ENCODE data around the gene LRRK1.

Gene LRRK1

DNA sequence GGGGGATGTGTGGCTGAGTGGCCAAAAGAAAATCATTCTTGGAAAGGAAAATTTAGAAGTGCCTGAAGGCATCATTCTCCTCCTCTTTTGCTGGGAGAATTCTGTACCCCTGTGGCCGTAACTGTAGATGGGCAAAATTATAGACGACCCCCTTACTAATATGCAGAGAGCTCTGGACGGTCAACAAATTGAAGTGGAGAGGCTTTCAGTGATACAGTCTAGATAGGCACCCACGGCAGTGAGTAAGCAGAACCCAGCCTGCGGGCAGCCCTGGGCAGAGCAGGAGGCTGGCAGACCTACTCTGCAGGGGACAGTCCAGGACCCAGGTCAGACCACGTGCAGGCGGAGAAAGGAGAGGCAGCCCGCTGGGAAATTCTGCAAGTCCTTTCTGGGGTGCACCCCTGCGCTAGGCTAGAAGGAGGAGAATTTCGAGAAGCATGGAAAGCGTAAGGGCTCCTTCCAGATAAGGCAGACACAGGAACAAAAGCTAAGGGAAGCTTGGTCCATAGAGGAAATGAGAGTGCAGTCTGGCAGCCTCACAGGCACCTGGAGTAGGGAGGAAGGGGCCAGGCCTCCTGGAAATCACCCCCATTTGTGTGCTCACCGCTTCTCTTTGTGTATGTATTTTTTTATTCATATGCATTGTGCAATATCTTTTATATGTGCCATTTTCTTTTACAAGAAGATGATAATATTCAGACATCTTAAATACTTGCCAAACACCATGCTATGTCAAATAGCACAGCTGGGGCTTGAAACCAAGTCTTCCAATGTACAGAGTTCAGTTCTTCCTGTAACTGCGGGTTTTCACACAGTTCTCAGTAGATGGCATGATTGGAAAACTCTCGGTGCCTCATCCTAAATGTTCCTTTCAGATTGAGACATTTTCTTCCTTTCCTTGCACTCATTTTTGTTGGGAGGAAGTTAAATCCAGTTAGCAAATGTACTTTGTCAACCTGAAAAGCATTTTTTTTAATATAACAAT, 40.2 kb downstream of the LRRK1 start:
- H3K4me3 ChIP-seq: no peak overlapping the region
- H3K36me3 ChIP-seq (ENCODE audit: insufficient read depth, low read length): no peaks in the 10 kb centered on the region
- DNase-seq (ENCODE audit: low read depth, low spot score): no peak
- H3K9ac ChIP-seq (ENCODE audit: insufficient read length): no peak overlapping the region
- H3K9me3 ChIP-seq (ENCODE audit: low read depth, low read length): no peaks in the 10 kb centered on the region
- no peak overlapping the region for H3K27ac ChIP-seq
- TF ChIP-seq POLR2AphosphoS5 (IDR thresholded peaks at IDR 0.05; ENCODE audit: borderline replicate concordance, low read depth, low read length) (no peak), EZH2 (IDR thresholded peaks at IDR 0.05) (no peak), FOXP2 (optimal IDR thresholded peaks at IDR 0.05; ENCODE audit: control extremely low read depth, extremely low read length, insufficient read depth) (no peak)

GRCh38 chr15:100966997-100967396, 47.8 kb downstream of the LRRK1 start:
- TF ChIP-seq EZH2 (IDR thresholded peaks at IDR 0.05) (no peak), POLR2AphosphoS5 (IDR thresholded peaks at IDR 0.05; ENCODE audit: borderline replicate concordance, low read depth, low read length) (no peak), FOXP2 (optimal IDR thresholded peaks at IDR 0.05; ENCODE audit: control extremely low read depth, extremely low read length, insufficient read depth) (no peak)
- no peak for DNase-seq (ENCODE audit: low read depth, low spot score)
- H3K4me3 ChIP-seq: no peak overlapping the region
- no peak overlapping the region for H3K9ac ChIP-seq (ENCODE audit: insufficient read length)
- H3K27ac ChIP-seq: no peak overlapping the region
- H3K36me3 ChIP-seq (ENCODE audit: insufficient read depth, low read length): no peaks in the 10 kb centered on the region
- no peaks in the 10 kb centered on the region for H3K9me3 ChIP-seq (ENCODE audit: low read depth, low read length)

GRCh38 chr15:100968050-100968966, 49.2 kb downstream of the LRRK1 start:
- Histone ChIP-seq H3K4me3 (no peak overlapping the region), H3K9me3 (ENCODE audit: low read depth, low read length) (no peaks in the 10 kb centered on the region), H3K36me3 (ENCODE audit: insufficient read depth, low read length) (no peaks in the 10 kb centered on the region), H3K27ac (no peak overlapping the region), H3K9ac (ENCODE audit: insufficient read length) (no peak overlapping the region)
- TF ChIP-seq EZH2 (IDR thresholded peaks at IDR 0.05): no peak
- no peak for DNase-seq (ENCODE audit: low read depth, low spot score)

- TF ChIP-seq FOXP2 (optimal IDR thresholded peaks at IDR 0.05; ENCODE audit: control extremely low read depth, extremely low read length, insufficient read depth) (no peak), POLR2AphosphoS5 (IDR thresholded peaks at IDR 0.05; ENCODE audit: borderline replicate concordance, low read depth, low read length) (no peak), EZH2 (IDR thresholded peaks at IDR 0.05) (no peak)
- H3K9me3 ChIP-seq (ENCODE audit: low read depth, low read length): no peaks in the 10 kb centered on the region
- DNase-seq (ENCODE audit: low read depth, low spot score): no peak
- no peak overlapping the region for H3K9ac ChIP-seq (ENCODE audit: insufficient read length)
- H3K36me3 ChIP-seq (ENCODE audit: insufficient read depth, low read length): no peaks in the 10 kb centered on the region
- H3K27ac ChIP-seq: no peak overlapping the region
- no peak overlapping the region for H3K4me3 ChIP-seq
Observed at GRCh38 chr15:100972975-100973350, 53.8 kb downstream of the LRRK1 start.

GRCh38 chr15:100973351-100974111, 54.4 kb downstream of the LRRK1 start:
- H3K27ac ChIP-seq: no peak overlapping the region
- no peaks in the 10 kb centered on the region for H3K36me3 ChIP-seq (ENCODE audit: insufficient read depth, low read length)
- H3K9me3 ChIP-seq (ENCODE audit: low read depth, low read length): no peaks in the 10 kb centered on the region
- H3K4me3 ChIP-seq: no peak overlapping the region
- H3K9ac ChIP-seq (ENCODE audit: insufficient read length): no peak overlapping the region
- TF ChIP-seq FOXP2 (optimal IDR thresholded peaks at IDR 0.05; ENCODE audit: control extremely low read depth, extremely low read length, insufficient read depth): no peak
- TF ChIP-seq EZH2 (IDR thresholded peaks at IDR 0.05): no peak
- TF ChIP-seq POLR2AphosphoS5 (IDR thresholded peaks at IDR 0.05; ENCODE audit: borderline replicate concordance, low read depth, low read length): no peak
- DNase-seq (ENCODE audit: low read depth, low spot score): no peak

GRCh38 chr15:100975043-100975442, 55.9 kb downstream of the LRRK1 start:
- Histone ChIP-seq H3K9ac (ENCODE audit: insufficient read length) (no peak overlapping the region), H3K36me3 (ENCODE audit: insufficient read depth, low read length) (no peaks in the 10 kb centered on the region), H3K27ac (no peak overlapping the region), H3K4me3 (no peak overlapping the region), H3K9me3 (ENCODE audit: low read depth, low read length) (no peaks in the 10 kb centered on the region)
- TF ChIP-seq POLR2AphosphoS5 (IDR thresholded peaks at IDR 0.05; ENCODE audit: borderline replicate concordance, low read depth, low read length) (no peak), EZH2 (IDR thresholded peaks at IDR 0.05) (no peak), FOXP2 (optimal IDR thresholded peaks at IDR 0.05; ENCODE audit: control extremely low read depth, extremely low read length, insufficient read depth) (no peak)
- DNase-seq (ENCODE audit: low read depth, low spot score): no peak

GRCh38 chr15:100980410-100981046, 61.4 kb downstream of the LRRK1 start:
- H3K9me3 ChIP-seq (ENCODE audit: low read depth, low read length): no peaks in the 10 kb centered on the region
- no peak overlapping the region for H3K4me3 ChIP-seq
- TF ChIP-seq EZH2 (IDR thresholded peaks at IDR 0.05) (no peak), FOXP2 (optimal IDR thresholded peaks at IDR 0.05; ENCODE audit: control extremely low read depth, extremely low read length, insufficient read depth) (no peak), POLR2AphosphoS5 (IDR thresholded peaks at IDR 0.05; ENCODE audit: borderline replicate concordance, low read depth, low read length) (no peak)
- no peak overlapping the region for H3K9ac ChIP-seq (ENCODE audit: insufficient read length)
- no peaks in the 10 kb centered on the region for H3K36me3 ChIP-seq (ENCODE audit: insufficient read depth, low read length)
- no peak overlapping the region for H3K27ac ChIP-seq
- DNase-seq (ENCODE audit: low read depth, low spot score): no peak

All from SK-N-MC (cell line).